ENCODE data around the gene RYR1. TPM values are rescaled to one million over a fixed set of nuclear protein-coding genes. Genes with fewer than 3 reads are reported as not detected.

Gene RYR1
- total RNA-seq, 1 experiment from 2014 or later, result not detected

GRCh38 chr19:38531515-38531914 lies 98.0 kb downstream of the RYR1 start:
- Histone ChIP-seq H2AFZ (ENCODE audit: low read length) (no peak overlapping the region), H3K9ac (ENCODE audit: low read length) (no peak overlapping the region), H3K9me3 (ENCODE audit: low read length) (no peaks in the 10 kb centered on the region), H3F3A (ENCODE audit: low read length, unreplicated experiment) (no peaks in the 10 kb centered on the region), H4K20me1 (ENCODE audit: low read length) (no peaks in the 10 kb centered on the region), H3K36me3 (ENCODE audit: low read depth, low read length) (no peaks in the 10 kb centered on the region), H3K4me3 (ENCODE audit: low read length) (no peak overlapping the region), H3K4me2 (ENCODE audit: low read length) (no peak overlapping the region), H3K79me2 (ENCODE audit: low read length) (no peaks in the 10 kb centered on the region), H3K9me2 (replicated peaks; ENCODE audit: low read length) (no peaks in the 10 kb centered on the region), H3K27ac (ENCODE audit: low read length) (no peak overlapping the region), H3K4me1 (ENCODE audit: insufficient read depth, low read length) (no peaks in the 10 kb centered on the region), H3K27me3 (ENCODE audit: low read length) (no peaks in the 10 kb centered on the region)
- ATAC-seq, result no peak
- ChIA-PET POLR2A (ENCODE audit: unreplicated experiment) (no interaction called here), CTCF (no interaction called here)
- intact Hi-C loops (cut with micrococcal nuclease), result no loop called here
- DNase-seq, result no peak
- TF ChIP-seq CTCF (conservative IDR thresholded peaks at IDR 0.05; ENCODE audit: low read depth, low read length) (no peak), EZH2 (IDR thresholded peaks at IDR 0.05; ENCODE audit: low read length, unreplicated experiment) (no peak), EZH2phosphoT487 (IDR thresholded peaks at IDR 0.05; ENCODE audit: borderline replicate concordance, low read length) (no peak)
- BruUV-seq (replicated peaks), result no TSS peak

- ATAC-seq, result no peak
These were observed 99.4 kb downstream of the RYR1 start for GRCh38 chr19:38532939-38533338.

GRCh38 chr19:38534574-38534973 lies 101.1 kb downstream of the RYR1 start:
- no peak for ATAC-seq
- Histone ChIP-seq H3K36me3 (ENCODE audit: low read depth, low read length) (no peaks in the 10 kb centered on the region), H3K4me3 (ENCODE audit: low read length) (no peak overlapping the region), H3K27me3 (ENCODE audit: low read length) (no peaks in the 10 kb centered on the region), H3K4me2 (ENCODE audit: low read length) (no peak overlapping the region), H3K79me2 (ENCODE audit: low read length) (no peaks in the 10 kb centered on the region), H3K4me1 (ENCODE audit: insufficient read depth, low read length) (no peaks in the 10 kb centered on the region), H4K20me1 (ENCODE audit: low read length) (no peaks in the 10 kb centered on the region), H3K9me3 (ENCODE audit: low read length) (no peaks in the 10 kb centered on the region), H3K27ac (ENCODE audit: low read length) (no peak overlapping the region), H3K9me2 (replicated peaks; ENCODE audit: low read length) (no peaks in the 10 kb centered on the region), H3F3A (ENCODE audit: low read length, unreplicated experiment) (no peaks in the 10 kb centered on the region), H3K9ac (ENCODE audit: low read length) (no peak overlapping the region), H2AFZ (ENCODE audit: low read length) (no peak overlapping the region)
- ChIA-PET CTCF (no interaction called here), POLR2A (ENCODE audit: unreplicated experiment) (no interaction called here)
- no TSS peak for BruUV-seq (replicated peaks)
- intact Hi-C loops (cut with micrococcal nuclease), result no loop called here
- no peak for DNase-seq
- TF ChIP-seq CTCF (conservative IDR thresholded peaks at IDR 0.05; ENCODE audit: low read depth, low read length) (no peak), EZH2phosphoT487 (IDR thresholded peaks at IDR 0.05; ENCODE audit: borderline replicate concordance, low read length) (no peak), EZH2 (IDR thresholded peaks at IDR 0.05; ENCODE audit: low read length, unreplicated experiment) (no peak)

More at GRCh38 chr19:38532939-38533338, 99.4 kb downstream of the RYR1 start:
- Histone ChIP-seq H3K9me3 (ENCODE audit: low read length) (no peaks in the 10 kb centered on the region), H3K4me2 (ENCODE audit: low read length) (no peak overlapping the region), H3K27ac (ENCODE audit: low read length) (no peak overlapping the region), H4K20me1 (ENCODE audit: low read length) (no peaks in the 10 kb centered on the region), H2AFZ (ENCODE audit: low read length) (no peak overlapping the region), H3K36me3 (ENCODE audit: low read depth, low read length) (no peaks in the 10 kb centered on the region), H3K4me1 (ENCODE audit: insufficient read depth, low read length) (no peaks in the 10 kb centered on the region), H3K79me2 (ENCODE audit: low read length) (no peaks in the 10 kb centered on the region), H3F3A (ENCODE audit: low read length, unreplicated experiment) (no peaks in the 10 kb centered on the region), H3K9me2 (replicated peaks; ENCODE audit: low read length) (no peaks in the 10 kb centered on the region), H3K9ac (ENCODE audit: low read length) (no peak overlapping the region), H3K4me3 (ENCODE audit: low read length) (no peak overlapping the region), H3K27me3 (ENCODE audit: low read length) (no peaks in the 10 kb centered on the region)
- intact Hi-C loops (cut with micrococcal nuclease), result no loop called here
- no TSS peak for BruUV-seq (replicated peaks)
- DNase-seq, result no peak
- ChIA-PET POLR2A (ENCODE audit: unreplicated experiment) (no interaction called here), CTCF (no interaction called here)
- TF ChIP-seq EZH2 (IDR thresholded peaks at IDR 0.05; ENCODE audit: low read length, unreplicated experiment), result no peak
- TF ChIP-seq EZH2phosphoT487 (IDR thresholded peaks at IDR 0.05; ENCODE audit: borderline replicate concordance, low read length), result no peak
- no peak for TF ChIP-seq CTCF (conservative IDR thresholded peaks at IDR 0.05; ENCODE audit: low read depth, low read length)

All from PC-3 (cell line).